ENCODE results near the gene NRP2.

The NRP2 gene

GRCh38 chr2:205709319-205709718, 27.0 kb downstream of the NRP2 start:
- DNase-seq (ENCODE audit: low spot score) = no peak

- DNase-seq (ENCODE audit: low spot score) = no peak
Measured at GRCh38 chr2:205712508-205712907, 30.2 kb downstream of the NRP2 start.

- DNase-seq (ENCODE audit: low spot score) = no peak
Measured at GRCh38 chr2:205713086-205713485, 30.8 kb downstream of the NRP2 start.

GRCh38 chr2:205714058-205714776, 31.9 kb downstream of the NRP2 start:
- no peak for DNase-seq (ENCODE audit: low spot score)

GRCh38 chr2:205714789-205715720, 32.8 kb downstream of the NRP2 start:
- DNase-seq (ENCODE audit: low spot score) = no peak

- no peak for DNase-seq (ENCODE audit: low spot score)
Measured at GRCh38 chr2:205715831-205716525, 33.7 kb downstream of the NRP2 start.

- DNase-seq (ENCODE audit: low spot score) = no peak
Measured at GRCh38 chr2:205717175-205717846, 35.0 kb downstream of the NRP2 start.

- no peak for DNase-seq (ENCODE audit: low spot score)
Measured at GRCh38 chr2:205717999-205718398, 35.7 kb downstream of the NRP2 start.

GRCh38 chr2:205719847-205720246, 37.5 kb downstream of the NRP2 start:
- no peak for DNase-seq (ENCODE audit: low spot score)

- no peak for DNase-seq (ENCODE audit: low spot score)
Measured at GRCh38 chr2:205720451-205720902, 38.2 kb downstream of the NRP2 start.

GRCh38 chr2:205721057-205721449, 38.8 kb downstream of the NRP2 start:
- no peak for DNase-seq (ENCODE audit: low spot score)

- DNase-seq (ENCODE audit: low spot score) = no peak
Measured at GRCh38 chr2:205722283-205722918, 40.1 kb downstream of the NRP2 start.

- no peak for DNase-seq (ENCODE audit: low spot score)
Measured at GRCh38 chr2:205723179-205723578, 40.9 kb downstream of the NRP2 start.

- no peak for DNase-seq (ENCODE audit: low spot score)
Measured at GRCh38 chr2:205725059-205725458, 42.8 kb downstream of the NRP2 start.

GRCh38 chr2:205726506-205726905, 44.2 kb downstream of the NRP2 start:
- no peak for DNase-seq (ENCODE audit: low spot score)

GRCh38 chr2:205727174-205727573, 44.9 kb downstream of the NRP2 start:
- no peak for DNase-seq (ENCODE audit: low spot score)

GRCh38 chr2:205728366-205728765, 46.1 kb downstream of the NRP2 start:
- no peak for DNase-seq (ENCODE audit: low spot score)

GRCh38 chr2:205730191-205730590, 47.9 kb downstream of the NRP2 start:
- DNase-seq (ENCODE audit: low spot score) = no peak

GRCh38 chr2:205730701-205731582, 48.6 kb downstream of the NRP2 start:
- DNase-seq (ENCODE audit: low spot score) = no peak

GRCh38 chr2:205731583-205731981, 49.3 kb downstream of the NRP2 start:
- no peak for DNase-seq (ENCODE audit: low spot score)
